GM12878 (cell line): ENCODE results near the gene PRM3. TPM values are rescaled to one million over a fixed set of nuclear protein-coding genes. Genes with fewer than 3 reads are reported as not detected.

Experiments
- ATAC-seq: fragments of 200-7000 bp; cut with Tn5 transposase; 3 replicates; pipeline ENCODE4 v1.9.1; 2020; ENCODE audit warnings: mild to moderate bottlenecking, moderate library complexity
- BruUV-seq: library from RNA; stranded (reverse); fragments of 400-500 nt; replicated peaks from 2 replicates; lab custom pipeline; 2021; lab: Mats Ljungman, UMichigan
- CTCF ChIA-PET: fragments of 300-600 bp; sonication (Branson Sonifier 250); formaldehyde crosslinking; extraction: SDS; loops from one replicate; lab custom pipeline; 2021; ENCODE audit warnings: inconsistent platforms; lab: Yijun Ruan, JAX
- POLR2A ChIA-PET: fragments of 350-600 bp; formaldehyde crosslinking; extraction: SDS; loops from one replicate; lab custom pipeline; 2021; ENCODE audit warnings: inconsistent platforms; lab: Charles Lee
- RAD21 ChIA-PET: fragments of 300-600 bp; sonication (Branson Sonifier 250); formaldehyde crosslinking; loops from one replicate; lab custom pipeline; 2023; ENCODE audit warnings: antibody characterized with exemption; ENCODE audit not compliant: unreplicated experiment; lab: Charles Lee
- SMC1A ChIA-PET: fragments of 300-600 bp; sonication (Branson Sonifier 250); formaldehyde crosslinking; loops from one replicate; lab custom pipeline; 2023; ENCODE audit not compliant: unreplicated experiment, uncharacterized antibody; lab: Charles Lee
- DNase-seq: peaks from one replicate; pipeline ENCODE4 v3.0.0-alpha.2; 2011; ENCODE audit warnings: low read depth, low spot score
- FAIRE-seq: peaks from 3 replicates; lab custom pipeline; 2011; peaks lifted over from hg19 to GRCh38; lab: Jason Lieb, UNC
- H2AFZ ChIP-seq: 2 replicates; pipeline ENCODE4 v1.6.0; 2011; ENCODE audit warnings: low read depth, low read length, control low read depth; ENCODE audit not compliant: control insufficient read depth
- H3K27ac ChIP-seq: 2 replicates; pipeline ENCODE4 v1.5.1; 2011; ENCODE audit warnings: control low read depth; ENCODE audit not compliant: control insufficient read depth, insufficient read depth
- H3K27me3 ChIP-seq, 2 experiments: replicated peaks in 1 of 2; 2 replicates each; pipeline versions ENCODE4 v1.6.0 to v1.6.1; 2011; ENCODE audit warnings: low read length in 1 of 2; ENCODE audit not compliant: control insufficient read depth in 2 of 2, insufficient read depth in 2 of 2
- H3K36me3 ChIP-seq, 2 experiments: 2 replicates each; pipeline ENCODE4 v1.5.1; 2011; ENCODE audit warnings: low read length in 1 of 2; ENCODE audit not compliant: control insufficient read depth in 2 of 2, insufficient read depth in 2 of 2
- H3K4me1 ChIP-seq: 2 replicates; pipeline ENCODE4 v1.6.1; 2011; ENCODE audit warnings: mild to moderate bottlenecking, low read length, moderate library complexity, mixed read lengths; ENCODE audit not compliant: control insufficient read depth, insufficient read depth
- H3K4me2 ChIP-seq: 2 replicates; pipeline ENCODE4 v1.6.0; 2011; ENCODE audit warnings: control low read depth; ENCODE audit not compliant: control insufficient read depth, insufficient read depth
- H3K4me3 ChIP-seq: fragments of 200-600 bp; sonication (generic); 2 replicates; pipeline ENCODE4 v1.5.1; 2016
- H3K79me2 ChIP-seq: 2 replicates; pipeline ENCODE4 v1.6.0; 2011; ENCODE audit warnings: low read length; ENCODE audit not compliant: control insufficient read depth, insufficient read depth
- H3K9ac ChIP-seq: 2 replicates; pipeline ENCODE4 v1.8.0; 2011; ENCODE audit warnings: low read length, control low read depth, mixed read lengths; ENCODE audit not compliant: control insufficient read depth, insufficient read depth
- H3K9me3 ChIP-seq: replicated peaks from 3 replicates; pipeline ENCODE4 v1.5.1; 2011; ENCODE audit warnings: mild to moderate bottlenecking, low read length; ENCODE audit not compliant: control insufficient read depth, insufficient read depth
- H4K20me1 ChIP-seq: 2 replicates; pipeline ENCODE4 v1.6.0; 2011; ENCODE audit not compliant: control insufficient read depth, insufficient read depth
- BCL3 ChIP-seq: IDR thresholded peaks from 2 replicates; pipeline ENCODE4 v1.6.1; 2011; ENCODE audit warnings: borderline replicate concordance, low read depth, mild to moderate bottlenecking, moderate library complexity, low read length; ENCODE audit not compliant: insufficient read depth, poor library complexity, severe bottlenecking
- CBX5 ChIP-seq: sonication (generic); IDR thresholded peaks from 2 replicates; pipeline ENCODE4 v1.6.1; 2016; ENCODE audit warnings: low read depth, moderate library complexity, mild to moderate bottlenecking, inconsistent platforms
- CREM ChIP-seq: IDR thresholded peaks from 2 replicates; pipeline ENCODE4 v1.6.1; 2014; ENCODE audit warnings: antibody characterized with exemption, low read depth
- EED ChIP-seq: sonication (generic); IDR thresholded peaks from 2 replicates; pipeline ENCODE4 v1.6.1; 2016; ENCODE audit warnings: antibody characterized with exemption, low read depth
- IKZF2 ChIP-seq, 2 experiments: fragments of 450-650 bp; IDR thresholded peaks; 2 replicates each; pipeline ENCODE4 v1.6.1; 2017; ENCODE audit warnings: mild to moderate bottlenecking in 2 of 2, moderate library complexity in 2 of 2
- NBN ChIP-seq: fragments of 450-650 bp; IDR thresholded peaks from 2 replicates; pipeline ENCODE4 v1.6.1; 2016
- RAD21 ChIP-seq: IDR thresholded peaks from 2 replicates; pipeline ENCODE4 v1.6.1; 2011; ENCODE audit warnings: mild to moderate bottlenecking, low read depth, low read length, moderate library complexity; ENCODE audit not compliant: insufficient read depth
- RUNX3 ChIP-seq: IDR thresholded peaks from 2 replicates; pipeline ENCODE4 v1.6.1; 2012; ENCODE audit warnings: low read length, inconsistent platforms
- SPI1 ChIP-seq: IDR thresholded peaks from 2 replicates; pipeline ENCODE4 v1.6.1; 2011; ENCODE audit warnings: low read depth, mild to moderate bottlenecking, low read length, moderate library complexity, borderline replicate concordance; ENCODE audit not compliant: insufficient read depth
- ZNF217 ChIP-seq: fragments of 450-650 bp; IDR thresholded peaks from 2 replicates; pipeline ENCODE4 v1.6.1; 2017; ENCODE audit warnings: antibody characterized with exemption, mild to moderate bottlenecking
- WGBS: methylation state at CpG from one replicate; pipeline ENCODE4 v1.1.6; 2016; ENCODE audit warnings: low lambda C conversion rate; ENCODE audit not compliant: insufficient replicate concordance, insufficient coverage; ENCODE audit errors: missing lambda C conversion rate; 5-methylcytosine and 5-hydroxymethylcytosine counted together
- in situ Hi-C: fragments of 300-500 bp; cut with MboI; formaldehyde crosslinking; loops from 9 replicates; pipeline ENCODE4 v1.14.3; 2018; ENCODE audit warnings: mixed read lengths
- intact Hi-C: fragments of 100-400 bp; cut with micrococcal nuclease; formaldehyde crosslinking; loops from one replicate; pipeline ENCODE4 v1.14.2; 2022; ENCODE audit not compliant: unreplicated experiment
- polyA plus RNA-seq, 11 experiments: library from polyadenylated mRNA; depleted of rRNA in 4 of 11; unstranded in 6 of 11; stranded (reverse) in 5 of 11; fragments of >200 nt; fragmentation: Nextera tagmentation in 4 of 11; fragmentation: Illumina TruSeq in 1 of 11; extraction: Ambion mirVana in 4 of 11; extraction: Trizol in 1 of 11; gene quantifications; 1 replicate in 1 of 11; 2 replicates in 10 of 11; pipeline versions ENCODE4 v1.2.1 to v1.2.3, GENCODE V29; 2011 to 2016; ENCODE audit warnings: inconsistent platforms in 2 of 11, missing spikeins in 2 of 11, low read depth in 1 of 11
- total RNA-seq, 4 experiments: library from RNA; depleted of rRNA in 3 of 4; stranded (reverse); fragments of >200 nt in 3 of 4; fragmentation: Illumina TruSeq in 1 of 4; extraction: Trizol in 1 of 4; gene quantifications; 2 replicates each; pipeline versions ENCODE4 v1.2.1 to v1.2.3, GENCODE V29; 2013 to 2021

Gene PRM3
- total and polyA plus RNA-seq, 10 of the 15 experiments (the other 5 are each of a cell fraction or from before 2014, with no cell fraction given): not detected

GRCh38 chr16:11233727-11234376 is 39.6 kb downstream of the PRM3 start:
- peak; percentile 47 for ATAC-seq
- H3K9ac ChIP-seq: no peak overlapping the region
- H3K4me3 ChIP-seq: no peak overlapping the region
- ChIA-PET SMC1A (interaction anchor here (0.6 to 2.4 kb wide), 9 partner anchors 9 to 188 kb away, joined by 3 to 14 read pairs (median 4); partner anchors contain the start of gene SOCS1), CTCF (interaction anchor here (0.6 to 3.2 kb wide), 7 partner anchors 13 to 280 kb away, joined by 3 to 6 read pairs (median 4); no protein-coding TSS in a partner anchor), RAD21 (interaction anchor here (0.7 to 3.0 kb wide), 8 partner anchors 9 to 123 kb away, joined by 3 to 14 read pairs (median 6); partner anchors contain the start of gene SOCS1), POLR2A (interaction anchor here (0.9 to 2.9 kb wide), 5 partner anchors 20 to 268 kb away, joined by 3 to 11 read pairs (median 3); partner anchors contain the start of gene SOCS1)
- TF ChIP-seq IKZF2 (IDR thresholded peaks at IDR 0.05) (0 out of 4 replicates have a peak, but pooled peaks of 1 of the 2 experiments have one; percentile 34), EED (peak; percentile 46; the same call in 1 of the 2 replicates), RUNX3 (peak; percentile 31; the same call in 1 of the 2 replicates), CBX5 (no peak), BCL3 (no peak), CREM (0 out of 2 replicates have a peak, but pooled peaks have one; percentile 4), NBN (no peak), ZNF217 (0 out of 2 replicates have a peak, but pooled peaks have one; percentile 16), SPI1 (peak; percentile 27; the same call in 1 of the 2 replicates), RAD21 (peak; percentile 9; the same call in 1 of the 2 replicates)
- intact Hi-C loops: no loop called here
- no peak overlapping the region for H2AFZ ChIP-seq
- H4K20me1 ChIP-seq: no peaks in the 10 kb centered on the region
- in situ Hi-C loops: no loop called here
- no peak for DNase-seq
- H3K36me3 ChIP-seq: no peaks in the 10 kb centered on the region
- H3K27ac ChIP-seq: peak overlapping the region; percentile 74
- no peaks in the 10 kb centered on the region for H3K9me3 ChIP-seq
- TSS peak; percentile 50 for BruUV-seq
- H3K79me2 ChIP-seq: no peaks in the 10 kb centered on the region
- no peaks in the 10 kb centered on the region for H3K27me3 ChIP-seq
- no peak for FAIRE-seq
- peak overlapping the region; percentile 83 for H3K4me2 ChIP-seq
- peaks cover 26% of the 10 kb centered on the region for H3K4me1 ChIP-seq
- 16% methylated on average over 7 of the region's 8 CpGs for WGBS
